Adrenal gland (tissue), 5 donors: ENCODE data around the gene MACF1.

Experiments
- POLR2A ChIP-seq, 2 donors: fragments of 450-650 bp; IDR thresholded peaks; one replicate each; pipeline ENCODE4 v1.6.1; 2017; ENCODE audit warnings: antibody characterized with exemption in 2 of 2, mild to moderate bottlenecking in 2 of 2, moderate library complexity in 1 of 2
- TF ChIP-seq, protein P1 (sequence below), 6 experiments: fragments of 450-650 bp in 4 of 6; fragments of 200-600 bp in 2 of 6; sonication (generic) in 1 of 6; IDR thresholded peaks; 1 replicate in 5 of 6; 2 replicates in 1 of 6; pipeline versions ENCODE4 v1.5.1 to v1.8.0; 2016 to 2021; ENCODE audit warnings: antibody characterized with exemption in 6 of 6, mild to moderate bottlenecking in 2 of 6, moderate library complexity in 1 of 6
- donor health status: DM: no; HTN: no; CAD: no.

- TF ChIP-seq, protein P1, sequence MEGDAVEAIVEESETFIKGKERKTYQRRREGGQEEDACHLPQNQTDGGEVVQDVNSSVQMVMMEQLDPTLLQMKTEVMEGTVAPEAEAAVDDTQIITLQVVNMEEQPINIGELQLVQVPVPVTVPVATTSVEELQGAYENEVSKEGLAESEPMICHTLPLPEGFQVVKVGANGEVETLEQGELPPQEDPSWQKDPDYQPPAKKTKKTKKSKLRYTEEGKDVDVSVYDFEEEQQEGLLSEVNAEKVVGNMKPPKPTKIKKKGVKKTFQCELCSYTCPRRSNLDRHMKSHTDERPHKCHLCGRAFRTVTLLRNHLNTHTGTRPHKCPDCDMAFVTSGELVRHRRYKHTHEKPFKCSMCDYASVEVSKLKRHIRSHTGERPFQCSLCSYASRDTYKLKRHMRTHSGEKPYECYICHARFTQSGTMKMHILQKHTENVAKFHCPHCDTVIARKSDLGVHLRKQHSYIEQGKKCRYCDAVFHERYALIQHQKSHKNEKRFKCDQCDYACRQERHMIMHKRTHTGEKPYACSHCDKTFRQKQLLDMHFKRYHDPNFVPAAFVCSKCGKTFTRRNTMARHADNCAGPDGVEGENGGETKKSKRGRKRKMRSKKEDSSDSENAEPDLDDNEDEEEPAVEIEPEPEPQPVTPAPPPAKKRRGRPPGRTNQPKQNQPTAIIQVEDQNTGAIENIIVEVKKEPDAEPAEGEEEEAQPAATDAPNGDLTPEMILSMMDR (IDR thresholded peaks at IDR 0.05), result no peak
- TF ChIP-seq POLR2A (IDR thresholded peaks at IDR 0.05), result no peak
These were observed 10.0 kb upstream of the MACF1 start for GRCh38 chr1:39194398-39195051.
